ENCODE data around the gene HOXB1. TPM values are rescaled to one million over a fixed set of nuclear protein-coding genes. Genes with fewer than 3 reads are reported as not detected.

Gene HOXB1
- not detected for polyA plus RNA-seq (ENCODE audit: insufficient read length in 12 of 12)
- long read RNA-seq, donor 1 = 0 reads
- long read RNA-seq, donor 2 = 0 reads
- long read RNA-seq, donor 3 = 0 reads
- long read RNA-seq, donor 4 = 0 reads
- long read RNA-seq, donor 5 = 0 reads
- long read RNA-seq, donor 6 = 0 reads
- long read RNA-seq, donor 7 = 0 reads
- long read RNA-seq, donor 8 = 0 reads
- long read RNA-seq, donor 9 = 0 reads
- long read RNA-seq, donor 10 = 0 reads
- long read RNA-seq, donor 11 = 0 reads

- no peak for DNase-seq
These were observed at the start of gene HOXB1 for GRCh38 chr17:48530887-48531272. Gene HOXB1, minus strand, starts transcription at chr17:48531011. Its CDS starts 107 bp downstream, at chr17:48530904.

- no peak for DNase-seq
These were observed 49.1 kb upstream of the HOXB1 start for GRCh38 chr17:48579760-48580554.

DNA sequence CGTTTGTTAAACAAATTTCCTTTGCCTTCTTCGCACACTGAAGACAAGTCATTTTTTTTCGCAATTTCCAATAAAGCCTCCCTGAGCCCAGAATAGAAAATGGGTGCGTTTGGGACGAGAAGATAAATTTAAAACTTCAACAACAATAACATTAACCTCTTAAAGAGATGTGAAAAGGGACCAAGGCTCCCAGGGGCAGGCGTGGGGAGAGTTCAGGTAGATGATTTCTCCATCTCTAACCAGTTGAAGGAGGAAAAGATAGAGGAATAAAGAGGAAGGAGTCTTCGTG, 48.6 kb upstream of the HOXB1 start:
- DNase-seq = no peak

DNA sequence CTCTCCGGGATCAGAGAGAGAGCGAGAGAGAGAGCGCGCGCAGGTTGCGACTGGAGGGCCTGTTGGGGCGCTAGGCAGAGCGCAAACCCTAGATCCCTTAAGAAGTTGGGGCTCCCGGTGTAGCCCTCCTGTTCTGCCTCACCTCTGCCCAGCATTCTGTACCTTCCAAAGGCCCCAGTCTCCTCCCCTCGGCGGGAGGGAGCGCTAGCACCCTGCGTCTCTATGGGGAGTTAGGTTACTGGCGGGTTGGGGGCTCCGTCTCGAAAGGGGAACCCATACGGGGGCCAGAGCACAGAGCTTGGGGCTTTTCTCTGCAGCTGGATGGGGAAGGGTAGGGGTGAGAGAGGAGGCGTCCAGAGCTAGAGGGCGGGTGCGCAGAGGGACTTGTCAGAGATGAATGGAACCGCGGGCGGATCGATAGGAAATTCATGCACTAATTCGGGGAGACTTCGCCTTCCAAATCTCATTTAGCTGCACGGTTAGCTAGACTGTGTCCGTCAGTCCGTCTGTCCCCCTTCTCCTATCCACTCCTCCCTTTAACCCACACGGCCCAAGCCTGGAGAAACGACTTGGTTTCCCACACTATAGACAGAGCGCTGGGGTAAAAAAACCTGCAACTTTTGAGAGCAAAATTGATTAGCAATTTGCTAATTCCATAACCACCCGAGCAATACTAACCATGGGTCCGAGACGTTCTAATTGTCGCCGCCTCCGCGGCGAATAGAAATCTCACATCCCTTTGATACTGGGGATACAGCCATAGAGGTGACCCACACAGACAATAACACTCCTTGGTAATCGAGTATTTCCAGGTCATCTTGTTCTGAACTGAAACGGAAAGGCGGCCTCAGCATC, 48.0 kb upstream of the HOXB1 start:
- DNase-seq = no peak

- peak; percentile 70 for DNase-seq
These were observed 47.3 kb upstream of the HOXB1 start, which contains the start of gene HOXB4 for GRCh38 chr17:48577946-48578615. Gene HOXB4, minus strand, starts transcription at chr17:48578350. Its CDS starts 31 bp downstream, at chr17:48578319.

DNA sequence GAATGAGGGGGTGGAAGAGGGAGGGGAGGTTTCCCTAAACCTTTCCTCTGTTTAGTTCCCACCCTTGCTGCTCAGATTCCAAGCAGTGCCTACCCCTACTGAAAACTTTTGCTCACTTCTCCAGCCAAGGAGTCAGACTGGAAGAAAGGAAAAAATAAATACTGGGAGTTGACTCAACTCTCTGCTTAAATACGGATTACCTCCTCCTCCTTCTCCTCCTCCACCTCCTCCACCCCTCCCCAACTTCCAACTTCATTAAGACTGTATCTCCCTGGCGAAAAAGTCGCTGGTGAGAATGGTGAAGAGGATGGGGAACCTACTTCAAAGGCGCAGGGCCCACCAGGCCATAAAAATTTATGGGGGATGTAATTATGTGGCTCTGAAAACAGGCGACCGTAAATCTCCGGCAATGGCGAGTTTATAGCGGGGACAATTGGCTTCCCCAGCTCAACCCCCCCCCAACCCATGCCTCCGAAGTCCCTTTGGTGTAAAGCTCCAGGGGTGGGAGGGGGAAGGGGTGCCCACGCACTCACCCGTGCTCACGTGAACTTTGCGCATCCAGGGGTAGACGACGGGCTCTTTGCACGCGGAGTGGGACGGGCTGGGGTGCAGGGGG, 46.6 kb upstream of the HOXB1 start:
- no peak for DNase-seq

DNA sequence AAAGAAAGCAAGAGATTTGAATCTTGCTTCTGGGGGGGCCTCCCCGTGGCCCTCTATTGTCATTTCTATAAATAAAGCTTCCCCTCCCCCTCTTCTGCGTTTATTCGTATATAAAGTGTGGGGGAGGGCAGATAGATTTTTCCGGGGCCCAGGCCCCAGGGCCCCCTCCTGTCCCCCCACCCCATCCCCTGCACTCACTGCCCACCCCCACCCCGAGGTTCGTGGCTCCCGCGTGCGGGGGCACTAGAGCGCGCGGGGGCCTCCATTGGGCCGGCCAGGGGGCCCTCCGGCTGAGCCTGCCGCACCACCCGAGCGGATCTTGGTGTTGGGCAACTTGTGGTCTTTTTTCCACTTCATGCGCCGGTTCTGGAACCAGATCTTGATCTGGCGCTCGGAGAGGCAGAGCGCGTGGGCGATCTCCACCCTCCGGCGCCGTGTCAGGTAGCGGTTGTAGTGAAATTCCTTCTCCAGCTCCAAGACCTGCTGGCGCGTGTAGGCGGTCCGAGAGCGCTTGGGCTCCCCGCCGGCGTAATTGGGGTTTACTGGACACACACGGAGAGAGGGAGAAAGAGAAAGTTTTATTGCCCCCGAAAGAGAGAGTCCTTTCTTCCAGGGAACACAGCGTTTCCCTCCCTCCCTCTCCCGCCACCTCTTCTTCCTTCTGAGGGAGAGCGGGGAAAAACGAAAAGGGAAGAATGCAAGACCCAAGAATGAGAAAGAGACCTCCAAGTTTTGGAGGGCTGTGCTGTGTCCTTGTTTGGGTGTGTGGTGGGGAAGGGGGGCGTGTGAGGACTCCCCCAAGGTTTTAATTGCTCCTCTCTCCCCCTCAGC, 45.9 kb upstream of the HOXB1 start:
- no peak for DNase-seq

DNA sequence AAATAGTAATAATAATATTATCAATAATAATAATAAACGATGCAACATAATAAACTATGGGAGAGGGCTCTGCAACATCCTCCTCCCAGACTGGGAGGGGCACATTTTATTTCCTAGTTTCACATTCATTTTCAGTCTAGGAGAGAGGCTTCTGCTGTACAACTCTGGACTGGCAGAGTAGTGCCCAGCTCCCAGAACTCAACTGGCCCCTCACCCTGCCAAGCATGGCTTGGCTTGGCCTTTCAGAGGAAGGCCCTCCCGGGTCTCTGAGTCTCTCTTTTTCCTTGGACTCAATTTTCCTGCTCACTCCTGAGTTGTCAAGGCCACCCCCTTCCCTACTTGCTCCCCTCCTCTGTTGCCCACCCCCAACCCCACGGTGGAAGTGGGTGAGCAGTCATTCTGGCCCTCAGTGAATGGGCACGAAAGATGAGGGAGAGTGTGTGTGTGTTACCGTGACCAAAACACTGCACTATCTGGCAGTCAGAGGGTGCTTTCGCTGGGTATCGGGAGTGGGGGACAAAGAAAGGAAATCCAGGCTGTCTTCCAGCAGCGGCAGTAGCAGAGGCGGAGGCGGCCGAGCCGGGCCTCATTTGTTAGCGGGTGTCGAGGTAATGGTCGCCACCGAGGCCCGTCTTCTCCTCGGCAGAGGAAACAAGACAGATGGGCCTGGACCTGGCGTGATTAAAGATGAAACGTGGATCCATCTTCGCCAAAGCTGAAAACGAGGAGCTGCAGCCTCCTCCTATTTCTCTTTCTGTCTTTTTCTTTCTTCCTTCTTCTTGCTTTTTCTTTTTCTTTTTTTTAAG, 45.1 kb upstream of the HOXB1 start:
- no peak for DNase-seq

DNA sequence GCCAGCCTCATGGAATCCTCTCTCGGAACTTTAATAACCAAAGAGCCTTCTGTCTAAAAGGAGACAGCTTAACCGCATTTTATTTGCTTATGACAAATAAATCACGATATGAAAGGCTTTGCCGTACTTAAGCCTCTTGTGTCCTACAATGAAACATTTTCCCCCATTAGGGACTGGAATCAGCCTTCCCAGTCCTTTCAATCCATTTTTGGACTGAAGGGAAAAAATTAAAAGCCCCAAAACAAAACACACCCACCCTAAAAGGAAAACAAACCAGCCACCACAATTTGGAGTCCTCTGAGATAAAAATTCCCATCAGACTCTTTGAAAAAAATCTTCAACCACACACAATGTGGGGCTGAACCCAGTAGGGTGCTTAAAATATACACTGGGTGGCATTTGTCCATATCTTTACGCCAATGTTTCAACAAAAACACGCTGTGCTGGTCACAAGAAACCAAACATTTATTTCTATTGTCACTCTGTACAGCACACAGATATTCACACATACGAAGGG, 44.3 kb upstream of the HOXB1 start:
- no peak for DNase-seq

GRCh38 chr17:48574505-48575065, 43.8 kb upstream of the HOXB1 start:
- no peak for DNase-seq

DNA sequence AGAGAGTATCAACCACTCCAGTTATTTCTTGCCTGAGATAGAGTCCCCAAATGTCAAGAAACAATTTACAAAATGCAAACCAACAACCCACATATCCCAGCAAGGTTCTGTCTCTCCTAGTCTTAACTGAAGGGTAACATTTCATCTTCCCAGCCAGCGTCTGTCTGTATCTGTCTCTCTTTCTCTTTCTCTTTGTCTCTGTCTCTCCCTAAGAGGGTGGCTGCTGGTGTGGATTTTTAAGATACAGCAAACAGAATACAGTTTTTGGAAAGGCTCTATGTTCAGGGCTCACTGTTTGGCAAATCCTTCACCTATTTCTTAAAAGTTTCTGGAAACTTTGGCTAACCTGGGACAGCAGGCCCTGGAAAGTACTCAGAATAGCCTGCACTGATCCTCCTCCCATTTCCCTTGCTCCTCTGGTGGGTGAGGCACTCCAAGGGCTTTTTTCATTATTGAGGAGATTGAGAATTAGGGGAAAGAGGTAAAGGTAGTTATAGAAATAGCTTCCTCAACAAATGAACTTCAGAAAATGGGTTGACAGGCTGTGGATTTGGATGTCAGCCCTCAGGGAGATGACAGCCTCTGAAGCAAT, 41.1 kb upstream of the HOXB1 start:
- no peak for DNase-seq

GRCh38 chr17:48571024-48571818, 40.4 kb upstream of the HOXB1 start:
- DNase-seq = no peak

- DNase-seq = no peak
These were observed 39.7 kb upstream of the HOXB1 start for GRCh38 chr17:48570325-48571023.

- DNase-seq = no peak
These were observed 39.0 kb upstream of the HOXB1 start for GRCh38 chr17:48569674-48570324.

- DNase-seq = no peak
These were observed 38.4 kb upstream of the HOXB1 start for GRCh38 chr17:48569240-48569582.

GRCh38 chr17:48568499-48569239, 37.9 kb upstream of the HOXB1 start:
- no peak for DNase-seq

Data from muscle of arm (tissue), 14 donors.